ENCODE data around the gene MAG.

GRCh38 chr19:35262101-35262761 is 29.7 kb upstream of the MAG start:
- TF ChIP-seq POLR2AphosphoS5 (IDR thresholded peaks at IDR 0.05; ENCODE audit: borderline replicate concordance, low read depth, low read length), result no peak
- no peak for TF ChIP-seq EZH2 (IDR thresholded peaks at IDR 0.05)
- TF ChIP-seq FOXP2 (optimal IDR thresholded peaks at IDR 0.05; ENCODE audit: control extremely low read depth, extremely low read length, insufficient read depth), result no peak

Measured in SK-N-MC (cell line).